K562 (cell line): Measurements from ENCODE around the gene TAS1R3. TPM values are rescaled to one million over a fixed set of nuclear protein-coding genes. Genes with fewer than 3 reads are reported as not detected.

Experiments
- CCNT2 ChIP-seq: IDR thresholded peaks from 2 replicates; pipeline ENCODE4 v1.6.1; 2011; ENCODE audit warnings: borderline replicate concordance, low read depth, mild to moderate bottlenecking, moderate library complexity, mixed read lengths, low read length; ENCODE audit not compliant: insufficient read length; ENCODE audit errors: extremely low read depth
- FOSL1 ChIP-seq: fragments of 200-800 bp; sonication (Bioruptor generic); conservative IDR thresholded peaks from 2 replicates; pipeline ENCODE4 v1.6.1; 2016; ENCODE audit warnings: missing genetic modification characterization, missing compliant biosample characterization
- L3MBTL2 ChIP-seq: fragments of 450-650 bp; IDR thresholded peaks from 2 replicates; pipeline ENCODE4 v1.6.1; 2016; ENCODE audit warnings: mild to moderate bottlenecking, moderate library complexity
- MCM5 ChIP-seq: fragments of 450-650 bp; IDR thresholded peaks from 2 replicates; pipeline ENCODE4 v1.6.1; 2016; ENCODE audit warnings: low read depth
- MEIS2 ChIP-seq: fragments of 450-650 bp; IDR thresholded peaks from 2 replicates; pipeline ENCODE4 v1.6.1; 2014; ENCODE audit warnings: mild to moderate bottlenecking; ENCODE audit not compliant: partially characterized antibody
- NCOA1 ChIP-seq: fragments of 450-650 bp; IDR thresholded peaks from 2 replicates; pipeline ENCODE4 v1.6.1; 2016; ENCODE audit warnings: low read depth
- NFIC ChIP-seq: fragments of 450-650 bp; IDR thresholded peaks from 2 replicates; pipeline ENCODE4 v1.6.1; 2017; ENCODE audit warnings: mild to moderate bottlenecking, inconsistent platforms
- NFRKB ChIP-seq: fragments of 450-650 bp; IDR thresholded peaks from 2 replicates; pipeline ENCODE4 v1.6.1; 2016; ENCODE audit warnings: low read depth
- PHF21A ChIP-seq: fragments of 450-650 bp; IDR thresholded peaks from 2 replicates; pipeline ENCODE4 v1.6.1; 2017; ENCODE audit warnings: low read depth, borderline replicate concordance
- RBBP5 ChIP-seq: fragments of 200-600 bp; sonication (generic); IDR thresholded peaks from 2 replicates; pipeline ENCODE4 v1.6.1; 2012; ENCODE audit warnings: borderline replicate concordance, mild to moderate bottlenecking, low read length, control low read depth, inconsistent platforms; ENCODE audit not compliant: insufficient read depth, poor library complexity, severe bottlenecking
- SMAD1 ChIP-seq: fragments of 150-350 bp; IDR thresholded peaks from 2 replicates; pipeline ENCODE4 v1.6.1; 2014; ENCODE audit warnings: low read length, low read depth; ENCODE audit not compliant: partially characterized antibody
- ZFP1 ChIP-seq: fragments of 450-650 bp; formaldehyde crosslinking; IDR thresholded peaks from 2 replicates; pipeline ENCODE4 v1.4.0; 2020; ENCODE audit warnings: mild to moderate bottlenecking, mixed read lengths
- ZNF12 ChIP-seq: sonication (generic); formaldehyde crosslinking; IDR thresholded peaks from 2 replicates; pipeline ENCODE4 v1.4.0; 2020; ENCODE audit warnings: mild to moderate bottlenecking, missing genetic modification reagents
- ZNF699 ChIP-seq: fragments of 250-450 bp; sonication (Bioruptor Pico); IDR thresholded peaks from 2 replicates; pipeline ENCODE4 v1.8.0; 2021; ENCODE audit warnings: mild to moderate bottlenecking, moderate library complexity; ENCODE audit not compliant: insufficient replicate concordance
- polyA plus RNA-seq, 8 experiments: library from polyadenylated mRNA; depleted of rRNA in 4 of 8; stranded (reverse) in 5 of 8; unstranded in 3 of 8; fragments of >200 nt; fragmentation: Nextera tagmentation in 2 of 8; fragmentation: Illumina TruSeq in 1 of 8; extraction: Ambion mirVana in 2 of 8; extraction: Trizol in 1 of 8; gene quantifications; 2 replicates each; pipeline versions ENCODE4 v1.2.1 to v1.2.3, GENCODE V29; 2011 to 2014; ENCODE audit warnings: inconsistent platforms in 1 of 8, missing spikeins in 1 of 8
- total RNA-seq, 7 experiments: library from RNA; depleted of rRNA in 6 of 7; stranded (reverse); fragments of >200 nt in 6 of 7; fragmentation: Illumina TruSeq in 2 of 7; extraction: Trizol in 2 of 7; gene quantifications; 2 replicates each; pipeline versions ENCODE4 v1.2.1 to v1.2.3, GENCODE V29; 2011 to 2021; ENCODE audit warnings: low replicate concordance in 1 of 7
- TF ChIP-seq, protein P1 (sequence below): fragments of 450-650 bp; IDR thresholded peaks from 2 replicates; pipeline ENCODE4 v1.6.1; 2017; ENCODE audit warnings: antibody characterized with exemption, mild to moderate bottlenecking
- TF ChIP-seq, protein P2 (sequence below): fragments of 250-450 bp; sonication (Bioruptor Pico); IDR thresholded peaks from 2 replicates; pipeline ENCODE4 v1.4.0; 2020; ENCODE audit warnings: mild to moderate bottlenecking, moderate library complexity
- TF ChIP-seq, protein P3 (sequence below): fragments of 450-650 bp; formaldehyde crosslinking; IDR thresholded peaks from 2 replicates; pipeline ENCODE4 v1.4.0; 2020; ENCODE audit warnings: mild to moderate bottlenecking
- TF ChIP-seq, protein P4 (sequence below): fragments of 250-450 bp; sonication (Bioruptor Pico); IDR thresholded peaks from 2 replicates; pipeline ENCODE4 v1.8.0; 2021; ENCODE audit warnings: mild to moderate bottlenecking, moderate library complexity

TAS1R3 gene
- total and polyA plus RNA-seq, 9 of the 15 experiments (the other 6 are each of a cell fraction or from before 2014, with no cell fraction given) = 0.07 to 0.13 TPM; not detected in 7

DNA sequence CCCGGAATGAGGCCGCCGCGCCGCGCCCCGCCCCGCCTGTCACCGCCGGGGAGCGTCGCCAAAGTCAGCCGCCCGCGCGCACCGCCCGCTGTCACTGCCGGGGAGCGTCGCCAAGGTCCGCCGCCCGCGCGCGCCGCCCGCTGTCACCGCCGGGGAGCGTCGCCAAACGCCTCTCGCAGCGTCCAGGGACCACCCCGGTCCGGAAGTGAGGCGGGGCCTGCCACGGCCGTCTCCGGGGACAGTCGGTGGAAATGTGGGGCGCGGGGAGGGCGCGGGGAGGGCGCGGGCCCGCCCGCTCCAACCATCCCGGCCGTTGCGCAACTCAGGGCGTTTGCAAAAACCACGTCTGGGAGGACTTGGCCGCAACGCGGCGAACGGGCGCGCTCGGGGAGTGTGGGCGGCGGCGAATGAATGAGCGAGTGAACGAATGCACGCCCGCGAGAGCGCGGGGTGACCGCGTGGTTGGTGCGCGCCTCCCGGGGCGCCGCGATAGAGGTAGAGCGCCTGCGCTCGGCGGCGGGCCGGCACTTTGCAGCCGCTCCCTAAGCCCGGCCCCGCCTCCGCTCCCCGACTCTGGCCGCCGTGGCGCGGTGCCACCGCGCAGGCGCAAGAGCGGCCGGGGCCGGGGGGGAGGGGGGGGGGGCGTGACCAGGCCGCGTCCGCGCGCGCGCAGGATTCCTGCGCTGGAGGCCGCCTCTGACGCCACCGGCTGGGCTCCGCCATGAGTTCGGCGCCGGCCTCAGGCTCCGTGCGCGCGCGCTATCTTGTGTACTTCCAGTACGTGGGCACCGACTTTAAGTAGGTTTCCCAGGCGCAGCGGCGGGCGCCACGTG is 22.9 kb upstream of the TAS1R3 start, which contains the start of the genes ACAP3 and PUSL1 (continued):
- TF ChIP-seq, protein P1, sequence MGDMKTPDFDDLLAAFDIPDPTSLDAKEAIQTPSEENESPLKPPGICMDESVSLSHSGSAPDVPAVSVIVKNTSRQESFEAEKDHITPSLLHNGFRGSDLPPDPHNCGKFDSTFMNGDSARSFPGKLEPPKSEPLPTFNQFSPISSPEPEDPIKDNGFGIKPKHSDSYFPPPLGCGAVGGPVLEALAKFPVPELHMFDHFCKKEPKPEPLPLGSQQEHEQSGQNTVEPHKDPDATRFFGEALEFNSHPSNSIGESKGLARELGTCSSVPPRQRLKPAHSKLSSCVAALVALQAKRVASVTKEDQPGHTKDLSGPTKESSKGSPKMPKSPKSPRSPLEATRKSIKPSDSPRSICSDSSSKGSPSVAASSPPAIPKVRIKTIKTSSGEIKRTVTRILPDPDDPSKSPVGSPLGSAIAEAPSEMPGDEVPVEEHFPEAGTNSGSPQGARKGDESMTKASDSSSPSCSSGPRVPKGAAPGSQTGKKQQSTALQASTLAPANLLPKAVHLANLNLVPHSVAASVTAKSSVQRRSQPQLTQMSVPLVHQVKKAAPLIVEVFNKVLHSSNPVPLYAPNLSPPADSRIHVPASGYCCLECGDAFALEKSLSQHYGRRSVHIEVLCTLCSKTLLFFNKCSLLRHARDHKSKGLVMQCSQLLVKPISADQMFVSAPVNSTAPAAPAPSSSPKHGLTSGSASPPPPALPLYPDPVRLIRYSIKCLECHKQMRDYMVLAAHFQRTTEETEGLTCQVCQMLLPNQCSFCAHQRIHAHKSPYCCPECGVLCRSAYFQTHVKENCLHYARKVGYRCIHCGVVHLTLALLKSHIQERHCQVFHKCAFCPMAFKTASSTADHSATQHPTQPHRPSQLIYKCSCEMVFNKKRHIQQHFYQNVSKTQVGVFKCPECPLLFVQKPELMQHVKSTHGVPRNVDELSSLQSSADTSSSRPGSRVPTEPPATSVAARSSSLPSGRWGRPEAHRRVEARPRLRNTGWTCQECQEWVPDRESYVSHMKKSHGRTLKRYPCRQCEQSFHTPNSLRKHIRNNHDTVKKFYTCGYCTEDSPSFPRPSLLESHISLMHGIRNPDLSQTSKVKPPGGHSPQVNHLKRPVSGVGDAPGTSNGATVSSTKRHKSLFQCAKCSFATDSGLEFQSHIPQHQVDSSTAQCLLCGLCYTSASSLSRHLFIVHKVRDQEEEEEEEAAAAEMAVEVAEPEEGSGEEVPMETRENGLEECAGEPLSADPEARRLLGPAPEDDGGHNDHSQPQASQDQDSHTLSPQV = no peak
- TF ChIP-seq MEIS2 (peak; percentile 68), SMAD1 (no peak), NFRKB (no peak), NFIC (peak; percentile 39; the same call in 1 of the 2 replicates), NCOA1 (no peak), CCNT2 (peak; percentile 65), FOSL1 (tag) (peak; percentile 63; the same call in 1 of the 2 replicates), ZNF699 (CRISPR knock-in tag) (no peak), ZFP1 (CRISPR knock-in tag) (no peak), L3MBTL2 (peak; percentile 59; the same call in 1 of the 2 replicates), MCM5 (no peak), RBBP5 (peak; percentile 87), PHF21A (no peak), ZNF12 (CRISPR knock-in tag) (peak; percentile 83)
- TF ChIP-seq, protein P2, sequence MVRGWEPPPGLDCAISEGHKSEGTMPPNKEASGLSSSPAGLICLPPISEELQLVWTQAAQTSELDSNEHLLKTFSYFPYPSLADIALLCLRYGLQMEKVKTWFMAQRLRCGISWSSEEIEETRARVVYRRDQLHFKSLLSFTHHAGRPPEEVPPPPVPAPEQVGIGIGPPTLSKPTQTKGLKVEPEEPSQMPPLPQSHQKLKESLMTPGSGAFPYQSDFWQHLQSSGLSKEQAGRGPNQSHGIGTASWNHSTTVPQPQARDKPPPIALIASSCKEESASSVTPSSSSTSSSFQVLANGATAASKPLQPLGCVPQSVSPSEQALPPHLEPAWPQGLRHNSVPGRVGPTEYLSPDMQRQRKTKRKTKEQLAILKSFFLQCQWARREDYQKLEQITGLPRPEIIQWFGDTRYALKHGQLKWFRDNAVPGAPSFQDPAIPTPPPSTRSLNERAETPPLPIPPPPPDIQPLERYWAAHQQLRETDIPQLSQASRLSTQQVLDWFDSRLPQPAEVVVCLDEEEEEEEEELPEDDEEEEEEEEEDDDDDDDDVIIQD (CRISPR knock-in tag) = no peak
- TF ChIP-seq, protein P3, sequence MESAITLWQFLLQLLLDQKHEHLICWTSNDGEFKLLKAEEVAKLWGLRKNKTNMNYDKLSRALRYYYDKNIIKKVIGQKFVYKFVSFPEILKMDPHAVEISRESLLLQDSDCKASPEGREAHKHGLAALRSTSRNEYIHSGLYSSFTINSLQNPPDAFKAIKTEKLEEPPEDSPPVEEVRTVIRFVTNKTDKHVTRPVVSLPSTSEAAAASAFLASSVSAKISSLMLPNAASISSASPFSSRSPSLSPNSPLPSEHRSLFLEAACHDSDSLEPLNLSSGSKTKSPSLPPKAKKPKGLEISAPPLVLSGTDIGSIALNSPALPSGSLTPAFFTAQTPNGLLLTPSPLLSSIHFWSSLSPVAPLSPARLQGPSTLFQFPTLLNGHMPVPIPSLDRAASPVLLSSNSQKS (CRISPR knock-in tag) = no peak
- TF ChIP-seq, protein P4, sequence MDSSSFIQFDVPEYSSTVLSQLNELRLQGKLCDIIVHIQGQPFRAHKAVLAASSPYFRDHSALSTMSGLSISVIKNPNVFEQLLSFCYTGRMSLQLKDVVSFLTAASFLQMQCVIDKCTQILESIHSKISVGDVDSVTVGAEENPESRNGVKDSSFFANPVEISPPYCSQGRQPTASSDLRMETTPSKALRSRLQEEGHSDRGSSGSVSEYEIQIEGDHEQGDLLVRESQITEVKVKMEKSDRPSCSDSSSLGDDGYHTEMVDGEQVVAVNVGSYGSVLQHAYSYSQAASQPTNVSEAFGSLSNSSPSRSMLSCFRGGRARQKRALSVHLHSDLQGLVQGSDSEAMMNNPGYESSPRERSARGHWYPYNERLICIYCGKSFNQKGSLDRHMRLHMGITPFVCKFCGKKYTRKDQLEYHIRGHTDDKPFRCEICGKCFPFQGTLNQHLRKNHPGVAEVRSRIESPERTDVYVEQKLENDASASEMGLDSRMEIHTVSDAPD (CRISPR knock-in tag) = no peak
